ENCODE data around the gene ANXA1.

GRCh38 chr9:73152543-73152844, 829 bp downstream of the ANXA1 start:
- TF ChIP-seq, protein P1, sequence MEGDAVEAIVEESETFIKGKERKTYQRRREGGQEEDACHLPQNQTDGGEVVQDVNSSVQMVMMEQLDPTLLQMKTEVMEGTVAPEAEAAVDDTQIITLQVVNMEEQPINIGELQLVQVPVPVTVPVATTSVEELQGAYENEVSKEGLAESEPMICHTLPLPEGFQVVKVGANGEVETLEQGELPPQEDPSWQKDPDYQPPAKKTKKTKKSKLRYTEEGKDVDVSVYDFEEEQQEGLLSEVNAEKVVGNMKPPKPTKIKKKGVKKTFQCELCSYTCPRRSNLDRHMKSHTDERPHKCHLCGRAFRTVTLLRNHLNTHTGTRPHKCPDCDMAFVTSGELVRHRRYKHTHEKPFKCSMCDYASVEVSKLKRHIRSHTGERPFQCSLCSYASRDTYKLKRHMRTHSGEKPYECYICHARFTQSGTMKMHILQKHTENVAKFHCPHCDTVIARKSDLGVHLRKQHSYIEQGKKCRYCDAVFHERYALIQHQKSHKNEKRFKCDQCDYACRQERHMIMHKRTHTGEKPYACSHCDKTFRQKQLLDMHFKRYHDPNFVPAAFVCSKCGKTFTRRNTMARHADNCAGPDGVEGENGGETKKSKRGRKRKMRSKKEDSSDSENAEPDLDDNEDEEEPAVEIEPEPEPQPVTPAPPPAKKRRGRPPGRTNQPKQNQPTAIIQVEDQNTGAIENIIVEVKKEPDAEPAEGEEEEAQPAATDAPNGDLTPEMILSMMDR (IDR thresholded peaks at IDR 0.05; ENCODE audit: extremely low read depth in 1 of 2, insufficient read depth in 1 of 2, low read depth in 1 of 2, low read length in 2 of 2), result no peak
- TF ChIP-seq JUN (IDR thresholded peaks at IDR 0.05; ENCODE audit: borderline replicate concordance, insufficient read depth, insufficient read length, low read depth) (no peak), POLR2A (IDR thresholded peaks at IDR 0.05; ENCODE audit: low read depth, low read length) (no peak), EZH2 (IDR thresholded peaks at IDR 0.05; ENCODE audit: borderline replicate concordance, low read depth, low read length, severe bottlenecking) (no peak), POLR2AphosphoS5 (IDR thresholded peaks at IDR 0.05; ENCODE audit: insufficient read depth, low read depth, low read length) (no peak)
- TF ChIP-seq, protein P2, sequence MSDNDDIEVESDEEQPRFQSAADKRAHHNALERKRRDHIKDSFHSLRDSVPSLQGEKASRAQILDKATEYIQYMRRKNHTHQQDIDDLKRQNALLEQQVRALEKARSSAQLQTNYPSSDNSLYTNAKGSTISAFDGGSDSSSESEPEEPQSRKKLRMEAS (IDR thresholded peaks at IDR 0.05; ENCODE audit: insufficient read depth, insufficient read length), result no peak
